Fibroblast of mammary gland (primary cell): ENCODE data around the gene CRIM1.

ENCODE experiments used
- DNase-seq: peaks from one replicate; pipeline ENCODE4 v3.0.0-alpha.2; 2010; ENCODE audit warnings: low read depth
- H3K4me3 ChIP-seq: 2 replicates; pipeline ENCODE4 v1.5.1; 2011; ENCODE audit warnings: low read depth, mild to moderate bottlenecking, low read length, moderate library complexity; ENCODE audit not compliant: control insufficient read depth
- CTCF ChIP-seq: conservative IDR thresholded peaks from 2 replicates; pipeline ENCODE4 v1.5.1; 2011; ENCODE audit warnings: low read depth, low read length, inconsistent platforms; ENCODE audit not compliant: control insufficient read depth, insufficient read depth

CRIM1 gene

GRCh38 chr2:36329746-36330472 is 25.7 kb upstream of the CRIM1 start:
- DNase-seq = peak; percentile 45
- H3K4me3 ChIP-seq = no peak overlapping the region
- TF ChIP-seq CTCF = no peak

DNA sequence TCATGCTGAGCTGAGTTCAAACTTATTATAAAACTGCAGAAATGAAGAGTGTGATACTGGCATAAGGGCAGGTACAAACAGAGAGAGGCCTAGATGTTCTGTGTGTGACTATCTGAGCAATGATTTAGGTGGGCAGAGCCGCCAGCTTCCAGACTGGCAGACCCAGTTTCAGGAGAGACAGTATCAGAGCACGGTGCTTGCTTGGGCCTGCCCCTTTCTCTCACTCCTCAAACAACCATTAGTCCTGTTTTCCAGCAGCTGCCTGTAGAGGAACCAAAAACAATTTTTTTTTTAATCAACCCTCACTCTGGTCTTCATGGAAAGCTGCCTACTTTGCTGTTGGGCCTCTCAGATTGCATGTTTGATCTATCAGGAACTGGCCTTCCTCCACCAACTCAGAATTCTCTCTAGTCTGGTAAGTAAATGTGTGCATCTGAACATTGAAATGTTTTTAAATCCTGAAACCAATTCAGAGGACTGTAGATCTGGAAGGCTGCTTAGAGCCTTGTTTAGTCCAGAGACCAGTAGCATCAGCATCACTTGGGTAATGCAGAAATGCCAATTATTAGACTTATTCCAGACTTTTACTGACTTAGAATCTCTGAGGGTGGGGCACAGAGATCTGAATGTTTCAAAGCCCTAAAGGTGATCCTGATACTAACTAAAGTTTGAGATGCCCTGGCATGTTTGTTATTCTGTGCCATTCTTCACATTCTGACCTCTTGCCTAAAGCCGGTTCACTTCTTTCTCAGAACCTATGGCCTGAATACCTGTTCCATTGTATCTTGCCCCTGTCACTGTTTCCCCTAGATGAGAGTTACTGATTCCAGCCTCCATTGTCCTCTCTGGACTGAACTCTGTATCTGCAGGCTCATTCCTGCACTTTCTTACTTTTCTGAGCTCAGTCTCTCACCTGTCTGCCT is 24.8 kb upstream of the CRIM1 start:
- no peak overlapping the region for H3K4me3 ChIP-seq
- TF ChIP-seq CTCF = no peak
- DNase-seq = no peak

DNA sequence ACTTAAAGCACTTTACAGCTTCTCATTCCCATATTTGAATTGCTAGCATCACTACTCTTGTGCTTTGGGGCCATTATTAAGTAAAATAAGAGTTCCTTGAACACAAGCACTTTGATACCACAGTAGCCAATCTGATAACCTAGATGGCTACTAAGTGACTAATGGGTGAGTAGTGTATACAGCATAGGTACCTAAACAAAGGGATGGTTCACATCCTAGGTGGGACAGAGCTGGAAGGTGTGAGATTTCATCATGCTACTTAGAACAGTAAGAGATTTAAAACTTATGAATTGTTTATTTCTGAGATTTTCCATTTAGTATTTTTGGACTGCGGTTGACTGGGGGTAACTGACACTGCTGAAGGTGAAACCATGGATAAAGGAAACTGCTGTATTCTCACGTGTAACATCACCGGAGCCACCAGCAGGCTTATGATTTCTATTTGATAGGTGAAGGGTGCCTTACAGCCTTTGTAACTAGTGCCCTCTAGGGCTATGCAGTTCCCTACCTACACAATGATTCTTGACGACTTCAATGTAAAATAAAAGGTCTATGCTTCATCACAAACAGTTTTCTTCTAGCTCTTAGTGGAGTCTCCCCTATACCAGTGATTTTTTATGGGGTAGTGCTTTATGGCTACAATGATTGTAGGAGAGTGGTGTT is 22.1 kb upstream of the CRIM1 start:
- DNase-seq = no peak
- no peak overlapping the region for H3K4me3 ChIP-seq
- no peak for TF ChIP-seq CTCF

- no peak overlapping the region for H3K4me3 ChIP-seq
- no peak for DNase-seq
- TF ChIP-seq CTCF = no peak
These were observed 20.0 kb upstream of the CRIM1 start for GRCh38 chr2:36335597-36335996.

DNA sequence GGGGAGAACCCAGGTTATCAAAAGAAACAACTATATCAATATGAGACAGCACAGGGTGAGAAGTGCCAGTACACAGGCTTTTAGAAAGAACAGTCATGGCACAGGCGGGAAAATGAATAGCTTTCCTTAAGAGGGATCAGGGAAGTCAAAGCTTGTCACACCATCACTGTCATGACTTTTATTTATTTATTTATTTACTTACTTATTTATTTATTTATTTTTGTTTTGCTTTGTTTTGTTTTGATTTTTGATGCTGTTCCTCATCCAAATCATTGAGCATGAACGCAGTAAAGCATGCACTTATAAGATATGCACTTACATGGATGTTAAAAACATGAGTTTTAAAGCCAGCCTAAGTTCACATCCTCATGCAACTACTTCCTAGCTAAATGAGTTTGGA is 19.3 kb upstream of the CRIM1 start:
- DNase-seq = no peak
- TF ChIP-seq CTCF = no peak
- H3K4me3 ChIP-seq = no peak overlapping the region

GRCh38 chr2:36337354-36337753 is 18.2 kb upstream of the CRIM1 start:
- no peak for DNase-seq
- TF ChIP-seq CTCF = no peak
- no peak overlapping the region for H3K4me3 ChIP-seq
